HG03064 (cell line): ENCODE results near the gene ITIH5.

Experiments used
- ATAC-seq: cut with Tn5 transposase; IDR thresholded peaks from one replicate; pipeline ENCODE4 v1.9.1; 2021; ENCODE audit warnings: low read depth; ENCODE audit not compliant: unreplicated experiment

Gene ITIH5

GRCh38 chr10:7589748-7590147 lies 77.0 kb downstream of the ITIH5 start:
- ATAC-seq = no peak

GRCh38 chr10:7587865-7588188 lies 78.9 kb downstream of the ITIH5 start:
- no peak for ATAC-seq

GRCh38 chr10:7587168-7587864 lies 79.5 kb downstream of the ITIH5 start:
- no peak for ATAC-seq

- ATAC-seq = no peak
Observed at GRCh38 chr10:7585228-7585627, 81.5 kb downstream of the ITIH5 start.

- ATAC-seq = no peak
Observed at GRCh38 chr10:7583626-7584025, 83.1 kb downstream of the ITIH5 start.

GRCh38 chr10:7580520-7580919 lies 86.2 kb downstream of the ITIH5 start:
- no peak for ATAC-seq

GRCh38 chr10:7579681-7580080 lies 87.1 kb downstream of the ITIH5 start:
- ATAC-seq = no peak

GRCh38 chr10:7577579-7577978 lies 89.2 kb downstream of the ITIH5 start:
- no peak for ATAC-seq

GRCh38 chr10:7577176-7577575 lies 89.6 kb downstream of the ITIH5 start:
- ATAC-seq = no peak

- no peak for ATAC-seq
Observed at GRCh38 chr10:7576340-7576739, 90.4 kb downstream of the ITIH5 start.

GRCh38 chr10:7572391-7572790 lies 94.4 kb downstream of the ITIH5 start:
- ATAC-seq = no peak

- ATAC-seq = no peak
Observed at GRCh38 chr10:7571981-7572380, 94.8 kb downstream of the ITIH5 start.

- no peak for ATAC-seq
Observed at GRCh38 chr10:7567911-7568620, 98.7 kb downstream of the ITIH5 start.

- no peak for ATAC-seq
Observed at GRCh38 chr10:7566891-7567290, 99.9 kb downstream of the ITIH5 start.

- ATAC-seq = no peak
Observed at GRCh38 chr10:7565871-7566270, 100.9 kb downstream of the ITIH5 start.

GRCh38 chr10:7563770-7564169 lies 103.0 kb downstream of the ITIH5 start:
- no peak for ATAC-seq

GRCh38 chr10:7563368-7563767 lies 103.4 kb downstream of the ITIH5 start:
- ATAC-seq = no peak

GRCh38 chr10:7561985-7562384 lies 104.8 kb downstream of the ITIH5 start:
- ATAC-seq = no peak

GRCh38 chr10:7561216-7561893 lies 105.4 kb downstream of the ITIH5 start:
- no peak for ATAC-seq

GRCh38 chr10:7560519-7560918 lies 106.2 kb downstream of the ITIH5 start:
- no peak for ATAC-seq

- no peak for ATAC-seq
Observed at GRCh38 chr10:7559386-7559785, 107.4 kb downstream of the ITIH5 start.

GRCh38 chr10:7558036-7558435 lies 108.7 kb downstream of the ITIH5 start:
- no peak for ATAC-seq
